Thyroid gland (tissue), 4 donors: ENCODE results near the gene DDIT3.

Source experiments
- POLR2A ChIP-seq, 2 donors: fragments of 450-650 bp; IDR thresholded peaks; one replicate each; pipeline ENCODE4 v1.6.1; 2017; ENCODE audit warnings: antibody characterized with exemption in 2 of 2, mild to moderate bottlenecking in 2 of 2, moderate library complexity in 1 of 2
- TF ChIP-seq, protein P1 (sequence below), 6 experiments: fragments of 200-600 bp in 3 of 6; fragments of 450-650 bp in 3 of 6; sonication (generic) in 3 of 6; IDR thresholded peaks; one replicate each; pipeline ENCODE4 v1.5.1; 2016 to 2019; ENCODE audit warnings: antibody characterized with exemption in 6 of 6, mild to moderate bottlenecking in 2 of 6, inconsistent platforms in 1 of 6, moderate library complexity in 1 of 6

GRCh38 chr12:57514720-57515407 is 5.5 kb downstream of the DDIT3 start:
- no peak for TF ChIP-seq POLR2A (IDR thresholded peaks at IDR 0.05)
- TF ChIP-seq, protein P1, sequence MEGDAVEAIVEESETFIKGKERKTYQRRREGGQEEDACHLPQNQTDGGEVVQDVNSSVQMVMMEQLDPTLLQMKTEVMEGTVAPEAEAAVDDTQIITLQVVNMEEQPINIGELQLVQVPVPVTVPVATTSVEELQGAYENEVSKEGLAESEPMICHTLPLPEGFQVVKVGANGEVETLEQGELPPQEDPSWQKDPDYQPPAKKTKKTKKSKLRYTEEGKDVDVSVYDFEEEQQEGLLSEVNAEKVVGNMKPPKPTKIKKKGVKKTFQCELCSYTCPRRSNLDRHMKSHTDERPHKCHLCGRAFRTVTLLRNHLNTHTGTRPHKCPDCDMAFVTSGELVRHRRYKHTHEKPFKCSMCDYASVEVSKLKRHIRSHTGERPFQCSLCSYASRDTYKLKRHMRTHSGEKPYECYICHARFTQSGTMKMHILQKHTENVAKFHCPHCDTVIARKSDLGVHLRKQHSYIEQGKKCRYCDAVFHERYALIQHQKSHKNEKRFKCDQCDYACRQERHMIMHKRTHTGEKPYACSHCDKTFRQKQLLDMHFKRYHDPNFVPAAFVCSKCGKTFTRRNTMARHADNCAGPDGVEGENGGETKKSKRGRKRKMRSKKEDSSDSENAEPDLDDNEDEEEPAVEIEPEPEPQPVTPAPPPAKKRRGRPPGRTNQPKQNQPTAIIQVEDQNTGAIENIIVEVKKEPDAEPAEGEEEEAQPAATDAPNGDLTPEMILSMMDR (IDR thresholded peaks at IDR 0.05) = no peak
